Mesothelial cell of epicardium (in vitro differentiated cells): ENCODE measurements around the gene PEX10. TPM values are rescaled to one million over a fixed set of nuclear protein-coding genes. Genes with fewer than 3 reads are reported as not detected.

Source experiments
- DNase-seq, 2 experiments: peaks; one replicate each; pipeline ENCODE4 v3.0.0; 2021; ENCODE audit warnings: low spot score in 2 of 2; ENCODE audit not compliant: unreplicated experiment in 2 of 2
- H3K27ac Mint-ChIP-seq: 2 replicates; pipeline ENCODE4 v1.8.0; 2021; ENCODE audit warnings: mixed read lengths
- H3K27me3 Mint-ChIP-seq: 2 replicates; pipeline ENCODE4 v1.8.0; 2021; ENCODE audit warnings: low read depth, mixed read lengths
- H3K36me3 Mint-ChIP-seq: 2 replicates; pipeline ENCODE4 v1.8.0; 2021; ENCODE audit warnings: mixed read lengths
- H3K4me1 Mint-ChIP-seq: 2 replicates; pipeline ENCODE4 v1.8.0; 2021; ENCODE audit warnings: mixed read lengths
- H3K4me3 Mint-ChIP-seq: 2 replicates; pipeline ENCODE4 v1.8.0; 2021; ENCODE audit warnings: mild to moderate bottlenecking, moderate library complexity, mixed read lengths
- H3K9me3 Mint-ChIP-seq: 2 replicates; pipeline ENCODE4 v1.8.0; 2021; ENCODE audit warnings: mixed read lengths
- total RNA-seq: library from RNA; stranded (reverse); gene quantifications from 3 replicates; pipeline ENCODE4 v1.2.1, GENCODE V29; 2021
- TF ChIP-seq, protein P1 (sequence below): fragments of 200-600 bp; sonication (generic); IDR thresholded peaks from one replicate; pipeline ENCODE4 v1.5.0; 2021; ENCODE audit warnings: antibody characterized with exemption; ENCODE audit not compliant: unreplicated experiment

The PEX10 gene
- total RNA-seq, 1 donor from 2014 or later = 25.8 TPM

DNA sequence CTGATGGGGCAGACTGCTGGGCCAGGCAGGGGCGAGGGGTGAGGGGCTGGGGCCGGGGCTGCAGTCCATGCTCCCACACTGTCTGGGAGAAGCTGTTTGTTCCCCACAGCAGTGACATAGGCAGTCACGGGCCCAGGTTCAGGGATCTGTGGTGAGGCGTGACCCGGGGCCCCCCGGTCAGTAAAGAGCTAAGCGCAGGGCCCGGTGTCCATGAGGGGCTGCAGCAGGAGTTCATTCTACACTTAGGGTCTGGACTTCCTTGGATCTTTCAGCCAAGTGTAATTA is 4.4 kb downstream of the PEX10 start:
- Mint-ChIP-seq H3K27me3 (no peaks in the 10 kb centered on the region), H3K4me3 (no peak overlapping the region), H3K27ac (no peak overlapping the region), H3K4me1 (peaks cover 3% of the 10 kb centered on the region), H3K9me3 (no peaks in the 10 kb centered on the region), H3K36me3 (peaks cover 15% of the 10 kb centered on the region)
- TF ChIP-seq, protein P1, sequence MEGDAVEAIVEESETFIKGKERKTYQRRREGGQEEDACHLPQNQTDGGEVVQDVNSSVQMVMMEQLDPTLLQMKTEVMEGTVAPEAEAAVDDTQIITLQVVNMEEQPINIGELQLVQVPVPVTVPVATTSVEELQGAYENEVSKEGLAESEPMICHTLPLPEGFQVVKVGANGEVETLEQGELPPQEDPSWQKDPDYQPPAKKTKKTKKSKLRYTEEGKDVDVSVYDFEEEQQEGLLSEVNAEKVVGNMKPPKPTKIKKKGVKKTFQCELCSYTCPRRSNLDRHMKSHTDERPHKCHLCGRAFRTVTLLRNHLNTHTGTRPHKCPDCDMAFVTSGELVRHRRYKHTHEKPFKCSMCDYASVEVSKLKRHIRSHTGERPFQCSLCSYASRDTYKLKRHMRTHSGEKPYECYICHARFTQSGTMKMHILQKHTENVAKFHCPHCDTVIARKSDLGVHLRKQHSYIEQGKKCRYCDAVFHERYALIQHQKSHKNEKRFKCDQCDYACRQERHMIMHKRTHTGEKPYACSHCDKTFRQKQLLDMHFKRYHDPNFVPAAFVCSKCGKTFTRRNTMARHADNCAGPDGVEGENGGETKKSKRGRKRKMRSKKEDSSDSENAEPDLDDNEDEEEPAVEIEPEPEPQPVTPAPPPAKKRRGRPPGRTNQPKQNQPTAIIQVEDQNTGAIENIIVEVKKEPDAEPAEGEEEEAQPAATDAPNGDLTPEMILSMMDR = no peak
- DNase-seq = no peak

DNA sequence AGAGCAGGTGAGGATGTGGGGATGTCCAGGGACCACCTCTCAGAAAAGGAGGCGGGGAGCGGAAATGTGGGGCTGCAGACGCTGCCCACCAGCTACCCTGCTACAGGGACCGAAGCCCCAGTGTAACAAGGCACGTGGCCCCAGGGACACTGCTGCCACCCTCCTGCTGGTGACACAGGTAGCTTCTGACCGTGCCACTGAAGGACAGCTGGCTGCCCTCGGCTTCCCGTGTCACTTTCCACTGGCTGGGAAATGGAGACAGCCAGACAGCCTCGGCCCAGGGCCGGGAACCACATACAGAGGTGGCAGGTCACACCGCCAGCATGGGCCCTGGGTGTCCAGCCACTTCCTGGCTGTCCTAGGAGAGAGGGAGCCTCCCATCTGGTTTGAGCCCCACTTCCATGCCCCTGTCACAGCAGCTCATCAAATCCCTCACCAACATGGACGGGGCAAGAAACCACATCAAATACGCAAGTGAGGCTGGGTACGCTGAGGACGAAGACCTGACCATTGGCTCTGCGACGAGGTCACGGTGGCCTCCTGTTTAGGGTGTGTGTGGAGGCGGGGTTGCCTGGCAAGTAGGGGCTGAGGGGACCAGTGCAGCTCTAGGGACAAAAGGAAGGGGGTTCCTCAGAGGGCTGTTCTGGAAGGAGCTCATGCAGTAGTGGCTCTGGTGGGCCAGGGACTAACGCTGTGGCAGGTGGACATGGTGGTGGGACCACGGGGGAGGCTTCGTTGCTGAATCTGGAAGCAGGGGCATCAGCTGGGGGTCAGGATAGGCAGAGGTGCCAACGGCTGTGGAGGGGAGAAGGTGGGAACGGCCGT is 5.0 kb downstream of the PEX10 start:
- no peak overlapping the region for H3K27ac Mint-ChIP-seq
- H3K9me3 Mint-ChIP-seq = no peaks in the 10 kb centered on the region
- H3K36me3 Mint-ChIP-seq = peaks cover 18% of the 10 kb centered on the region
- no peaks in the 10 kb centered on the region for H3K27me3 Mint-ChIP-seq
- TF ChIP-seq, protein P1 = no peak
- H3K4me3 Mint-ChIP-seq = no peak overlapping the region
- H3K4me1 Mint-ChIP-seq = peaks cover 3% of the 10 kb centered on the region
- no peak for DNase-seq

DNA sequence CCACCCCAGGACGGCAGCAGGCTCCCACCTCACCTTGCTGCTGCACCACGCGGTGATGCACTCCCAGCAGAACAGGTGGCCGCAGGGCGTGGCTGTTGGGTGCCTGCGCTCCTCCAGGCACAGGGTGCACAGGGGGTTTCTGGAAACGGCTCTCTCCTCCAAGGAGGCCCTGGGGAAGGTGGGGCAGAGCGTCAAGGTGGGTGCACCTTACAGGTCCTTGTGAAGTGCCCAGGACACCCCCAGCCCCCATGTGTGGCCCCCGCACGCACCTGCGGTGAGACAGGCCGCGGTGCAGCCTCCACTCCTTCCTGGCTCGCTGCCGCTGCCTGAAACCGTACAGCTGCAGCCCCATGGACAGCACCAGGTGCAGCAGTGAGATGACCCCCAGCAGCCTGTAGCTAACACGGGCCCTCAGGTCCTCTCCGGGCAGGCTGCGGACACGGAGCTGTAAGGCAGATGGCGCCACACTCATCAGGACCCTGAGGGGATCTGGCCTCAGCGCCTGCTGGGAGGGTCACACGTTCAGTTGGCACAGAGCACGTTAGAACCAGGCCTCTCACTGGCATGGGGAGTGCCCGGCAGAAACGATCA is 5.8 kb downstream of the PEX10 start:
- H3K4me1 Mint-ChIP-seq = peaks cover under 1% of the 10 kb centered on the region
- no peak for DNase-seq
- no peak overlapping the region for H3K27ac Mint-ChIP-seq
- H3K36me3 Mint-ChIP-seq = peaks cover 24% of the 10 kb centered on the region
- TF ChIP-seq, protein P1 = no peak
- no peaks in the 10 kb centered on the region for H3K27me3 Mint-ChIP-seq
- no peak overlapping the region for H3K4me3 Mint-ChIP-seq
- H3K9me3 Mint-ChIP-seq = no peaks in the 10 kb centered on the region

DNA sequence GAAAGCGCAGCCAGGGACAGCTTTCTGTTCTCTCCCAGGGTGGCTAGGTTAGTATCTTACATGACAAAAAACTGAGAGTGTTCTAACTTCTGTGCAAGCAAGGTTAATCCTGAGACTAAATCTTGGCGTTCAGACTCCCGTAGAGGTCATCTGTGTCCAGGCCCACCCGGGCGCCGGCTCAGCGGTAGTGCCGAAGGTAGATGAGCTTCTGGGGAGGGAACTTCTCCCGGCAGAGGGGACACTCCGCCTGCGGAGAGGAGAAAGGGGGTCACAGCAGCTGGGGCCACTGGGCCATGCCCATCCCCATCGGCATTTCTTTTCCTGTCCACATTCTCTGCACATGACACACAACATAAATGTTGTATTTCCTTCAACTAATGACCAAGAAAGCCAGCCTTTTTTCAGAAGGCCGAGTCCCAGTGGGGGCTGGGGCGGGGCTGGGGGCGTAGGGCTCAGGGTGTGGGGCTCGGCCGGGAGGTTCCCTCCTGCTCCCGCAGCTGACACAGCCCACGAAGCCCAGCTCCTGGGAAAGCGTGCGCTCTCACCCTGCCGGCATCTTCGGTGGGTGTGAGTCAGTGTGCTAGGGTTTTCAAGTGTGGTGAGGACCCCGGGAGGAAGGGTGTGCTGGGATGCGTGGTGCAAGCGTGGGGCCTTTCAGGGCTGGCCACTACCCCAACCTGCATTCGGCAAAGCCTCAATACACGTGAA is 6.6 kb downstream of the PEX10 start:
- Mint-ChIP-seq H3K27me3 (no peaks in the 10 kb centered on the region), H3K27ac (no peak overlapping the region), H3K9me3 (no peaks in the 10 kb centered on the region), H3K36me3 (peaks cover 27% of the 10 kb centered on the region), H3K4me1 (no peaks in the 10 kb centered on the region), H3K4me3 (no peak overlapping the region)
- TF ChIP-seq, protein P1 = no peak
- DNase-seq = no peak

DNA sequence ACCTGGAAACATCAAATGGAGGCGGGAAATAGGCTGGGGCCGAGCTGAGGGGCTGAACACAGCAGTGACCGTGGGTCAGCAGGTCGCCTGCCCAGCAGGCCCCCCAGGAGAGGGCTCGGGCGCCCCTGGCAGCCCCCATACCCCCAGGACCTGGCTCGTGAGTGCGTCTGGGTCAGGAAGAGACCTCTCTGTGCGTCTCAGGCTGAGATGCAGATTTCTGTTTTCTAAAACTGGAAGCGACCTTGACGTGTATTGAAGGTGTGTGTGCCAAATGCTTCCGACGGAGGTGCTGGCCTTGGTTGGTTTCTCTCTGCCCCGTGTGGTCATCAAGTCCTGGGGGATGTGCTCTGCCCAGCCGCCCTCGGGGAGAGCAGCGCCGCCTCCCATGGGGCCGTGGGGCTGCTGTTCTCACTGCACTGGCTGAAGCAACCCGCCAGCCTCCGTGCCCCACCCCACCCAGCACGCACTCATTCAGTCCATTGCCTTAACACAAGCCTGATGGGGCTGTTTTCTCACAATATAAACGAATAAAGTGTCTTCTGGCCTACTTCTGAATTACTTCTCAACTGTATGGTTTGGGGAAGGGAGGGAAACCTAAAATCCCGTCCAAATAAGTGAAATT is 7.4 kb downstream of the PEX10 start:
- no peak overlapping the region for H3K4me3 Mint-ChIP-seq
- H3K27ac Mint-ChIP-seq = no peak overlapping the region
- no peaks in the 10 kb centered on the region for H3K9me3 Mint-ChIP-seq
- peaks cover 27% of the 10 kb centered on the region for H3K36me3 Mint-ChIP-seq
- no peak for DNase-seq
- TF ChIP-seq, protein P1 = no peak
- no peaks in the 10 kb centered on the region for H3K4me1 Mint-ChIP-seq
- H3K27me3 Mint-ChIP-seq = no peaks in the 10 kb centered on the region
